ENCODE data around the gene TMEM203. TPM values are rescaled to one million over a fixed set of nuclear protein-coding genes. Genes with fewer than 3 reads are reported as not detected.

The TMEM203 gene
- total RNA-seq, 2 donors from 2014 or later: 35.3 to 47.8 TPM

DNA sequence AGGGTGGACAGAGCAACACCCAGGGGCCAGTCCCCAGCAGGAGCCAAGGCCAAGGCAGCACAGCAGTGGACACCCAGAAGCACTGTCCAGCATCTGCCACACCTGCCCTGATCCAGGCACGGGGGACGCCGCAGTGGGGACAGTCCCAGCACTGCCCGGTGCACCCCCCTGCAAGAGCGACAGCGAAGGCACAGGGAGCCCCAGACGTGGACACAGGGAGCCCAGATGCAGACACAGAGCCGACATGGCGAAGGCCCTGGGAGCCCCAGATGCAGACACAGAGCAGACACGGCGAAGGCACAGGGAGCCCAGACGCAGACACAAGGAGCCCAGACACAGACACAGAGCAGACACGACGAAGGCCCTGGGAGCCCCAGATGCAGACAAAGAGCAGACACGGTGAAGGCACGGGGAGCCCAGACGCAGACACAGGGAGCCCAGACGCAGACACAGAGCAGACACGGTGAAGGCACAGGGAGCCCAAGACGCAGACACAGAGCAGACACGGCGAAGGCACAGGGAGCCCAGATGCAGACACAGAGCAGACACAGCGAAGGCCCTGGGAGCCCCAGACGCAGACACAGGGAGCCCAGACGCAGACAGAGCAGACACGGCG lies 21.4 kb downstream of the TMEM203 start:
- DNase-seq (ENCODE audit: low spot score): no peak
- H3K36me3 ChIP-seq: peaks cover 19 to 39% of the 10 kb centered on the region in 2 donors
- 92% methylated on average over 27 of the region's 27 CpGs for WGBS

DNA sequence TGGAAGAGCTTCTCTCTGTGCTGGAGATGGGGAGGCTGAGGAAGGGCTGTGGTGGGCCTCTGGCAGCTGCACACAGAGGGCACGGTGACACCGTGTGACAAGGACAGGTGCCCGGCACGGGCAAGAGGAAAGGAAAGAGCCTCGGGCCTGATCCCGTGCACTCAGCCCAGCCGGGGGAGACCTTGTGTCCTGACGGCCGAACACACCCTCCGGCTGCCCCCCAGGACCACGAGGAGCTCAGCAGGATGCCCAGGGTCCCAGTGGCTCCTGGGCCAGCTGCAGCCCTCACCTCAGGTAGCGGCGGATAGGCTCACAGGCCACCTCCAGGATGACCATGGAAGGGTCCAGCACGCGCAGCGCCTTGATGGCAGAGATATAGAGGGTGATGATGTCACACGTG lies 22.6 kb downstream of the TMEM203 start:
- intact Hi-C loops (cut with DNase I): no loop called here
- TF ChIP-seq POLR2A (IDR thresholded peaks at IDR 0.05) (no peak), POLR2AphosphoS5 (IDR thresholded peaks at IDR 0.05) (no peak)
- TF ChIP-seq, protein P1, sequence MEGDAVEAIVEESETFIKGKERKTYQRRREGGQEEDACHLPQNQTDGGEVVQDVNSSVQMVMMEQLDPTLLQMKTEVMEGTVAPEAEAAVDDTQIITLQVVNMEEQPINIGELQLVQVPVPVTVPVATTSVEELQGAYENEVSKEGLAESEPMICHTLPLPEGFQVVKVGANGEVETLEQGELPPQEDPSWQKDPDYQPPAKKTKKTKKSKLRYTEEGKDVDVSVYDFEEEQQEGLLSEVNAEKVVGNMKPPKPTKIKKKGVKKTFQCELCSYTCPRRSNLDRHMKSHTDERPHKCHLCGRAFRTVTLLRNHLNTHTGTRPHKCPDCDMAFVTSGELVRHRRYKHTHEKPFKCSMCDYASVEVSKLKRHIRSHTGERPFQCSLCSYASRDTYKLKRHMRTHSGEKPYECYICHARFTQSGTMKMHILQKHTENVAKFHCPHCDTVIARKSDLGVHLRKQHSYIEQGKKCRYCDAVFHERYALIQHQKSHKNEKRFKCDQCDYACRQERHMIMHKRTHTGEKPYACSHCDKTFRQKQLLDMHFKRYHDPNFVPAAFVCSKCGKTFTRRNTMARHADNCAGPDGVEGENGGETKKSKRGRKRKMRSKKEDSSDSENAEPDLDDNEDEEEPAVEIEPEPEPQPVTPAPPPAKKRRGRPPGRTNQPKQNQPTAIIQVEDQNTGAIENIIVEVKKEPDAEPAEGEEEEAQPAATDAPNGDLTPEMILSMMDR (IDR thresholded peaks at IDR 0.05): no peak
- Histone ChIP-seq H3K27me3 (replicated peaks; ENCODE audit: insufficient read depth) (no peaks in the 10 kb centered on the region), H3K4me3 (no peak overlapping the region), H3K9me3 (no peaks in the 10 kb centered on the region), H3K27ac (no peak overlapping the region), H3K4me1 (replicated peaks) (peaks cover 16% of the 10 kb centered on the region), H3K36me3 (peaks cover 19 to 39% of the 10 kb centered on the region in 2 donors)
- 95% methylated on average over 13 of the region's 17 CpGs for WGBS
- no peak for DNase-seq (ENCODE audit: low spot score)

More for the DNA sequence above, 21.4 kb downstream of the TMEM203 start:
- Histone ChIP-seq H3K4me1 (replicated peaks) (peaks cover 16% of the 10 kb centered on the region), H3K4me3 (no peak overlapping the region), H3K27me3 (replicated peaks; ENCODE audit: insufficient read depth) (no peaks in the 10 kb centered on the region), H3K9me3 (no peaks in the 10 kb centered on the region), H3K27ac (no peak overlapping the region)
- TF ChIP-seq, protein P1 (IDR thresholded peaks at IDR 0.05): no peak
- TF ChIP-seq POLR2A (IDR thresholded peaks at IDR 0.05): no peak
- TF ChIP-seq POLR2AphosphoS5 (IDR thresholded peaks at IDR 0.05): no peak
- intact Hi-C loops (cut with DNase I): no loop called here

DNA sequence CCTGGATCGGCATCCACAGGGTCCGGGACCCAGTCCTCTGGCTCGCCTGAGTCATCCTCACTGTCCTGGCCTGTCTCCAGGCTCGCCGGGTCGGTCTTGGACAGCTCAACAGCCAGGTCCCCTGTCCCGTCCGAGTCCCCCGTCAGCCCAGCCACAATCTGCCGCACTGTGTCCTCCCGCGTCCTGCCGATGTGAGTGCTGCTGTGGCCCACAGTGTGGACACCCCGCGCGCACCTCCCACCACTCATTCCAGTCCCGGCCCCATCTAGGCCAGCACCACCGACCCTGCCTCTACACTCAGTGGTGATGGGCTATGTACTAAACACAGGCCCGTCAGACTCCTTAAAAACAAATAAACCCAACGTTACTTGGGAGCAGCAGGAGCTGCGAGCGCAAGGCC lies 23.8 kb downstream of the TMEM203 start:
- Histone ChIP-seq H3K4me3 (no peak overlapping the region), H3K9me3 (no peaks in the 10 kb centered on the region), H3K36me3 (peaks cover 19 to 39% of the 10 kb centered on the region in 2 donors), H3K4me1 (replicated peaks) (peaks cover 6% of the 10 kb centered on the region), H3K27me3 (replicated peaks; ENCODE audit: insufficient read depth) (no peaks in the 10 kb centered on the region), H3K27ac (no peak overlapping the region)
- intact Hi-C loops (cut with DNase I): no loop called here
- no peak for DNase-seq (ENCODE audit: low spot score)
- TF ChIP-seq POLR2AphosphoS5 (IDR thresholded peaks at IDR 0.05): no peak
- TF ChIP-seq, protein P1 (IDR thresholded peaks at IDR 0.05): no peak
- no peak for TF ChIP-seq POLR2A (IDR thresholded peaks at IDR 0.05)
- WGBS: 94% methylated on average over 22 of the region's 22 CpGs

DNA sequence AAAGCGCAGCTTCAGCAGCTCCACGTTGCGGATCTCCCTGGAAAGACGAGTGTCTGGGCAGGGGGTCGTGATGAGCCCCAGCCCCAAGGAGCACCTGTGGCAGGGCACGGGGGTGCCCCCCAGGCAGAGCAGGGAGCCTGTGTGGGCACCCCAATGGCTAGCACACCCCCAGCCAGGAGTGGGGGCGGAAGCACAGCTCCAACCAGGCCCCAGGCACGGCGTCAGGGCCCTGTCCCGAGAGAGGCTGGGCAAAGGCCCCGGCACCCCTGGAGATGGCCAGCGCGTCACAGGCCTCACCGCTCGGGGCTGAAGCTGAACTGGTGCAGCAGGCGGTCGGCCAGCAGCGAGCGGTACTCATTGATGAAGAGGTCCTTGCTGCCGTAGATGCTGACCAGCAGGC lies 25.0 kb downstream of the TMEM203 start:
- TF ChIP-seq, protein P1 (IDR thresholded peaks at IDR 0.05): no peak
- 91% methylated on average over 20 of the region's 20 CpGs for WGBS

DNA sequence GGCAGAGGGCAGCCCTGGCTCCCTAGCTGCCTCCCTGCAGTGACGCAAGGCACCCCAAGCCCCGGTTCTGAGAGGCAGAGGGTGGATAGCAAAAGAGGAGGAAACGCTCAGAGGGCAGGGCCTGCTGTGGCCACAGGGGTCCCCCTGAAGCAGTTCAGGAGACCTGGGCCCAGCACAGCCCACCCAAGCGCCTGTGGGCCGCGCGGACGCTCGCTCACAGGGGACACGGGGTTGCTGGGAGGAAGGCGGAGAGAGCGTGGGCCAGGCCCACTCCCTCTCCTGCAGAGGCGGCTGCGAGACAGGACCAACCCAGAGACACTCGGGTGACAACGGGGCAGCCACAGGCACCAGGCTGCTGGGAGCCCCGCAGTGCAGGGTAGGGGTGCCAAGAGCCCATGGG lies 25.7 kb downstream of the TMEM203 start:
- Histone ChIP-seq H3K9me3 (no peaks in the 10 kb centered on the region), H3K27me3 (replicated peaks; ENCODE audit: insufficient read depth) (no peaks in the 10 kb centered on the region), H3K27ac (no peak overlapping the region), H3K4me3 (no peak overlapping the region), H3K36me3 (peaks cover 19 to 39% of the 10 kb centered on the region in 2 donors), H3K4me1 (replicated peaks) (no peaks in the 10 kb centered on the region)
- intact Hi-C loops (cut with DNase I): no loop called here
- DNase-seq (ENCODE audit: low spot score): no peak
- WGBS: 93% methylated on average over 17 of the region's 17 CpGs
- TF ChIP-seq, protein P1 (IDR thresholded peaks at IDR 0.05): no peak
- TF ChIP-seq POLR2A (IDR thresholded peaks at IDR 0.05): no peak
- no peak for TF ChIP-seq POLR2AphosphoS5 (IDR thresholded peaks at IDR 0.05)

More for the DNA sequence above, 25.0 kb downstream of the TMEM203 start:
- intact Hi-C loops (cut with DNase I): no loop called here
- Histone ChIP-seq H3K9me3 (no peaks in the 10 kb centered on the region), H3K27me3 (replicated peaks; ENCODE audit: insufficient read depth) (no peaks in the 10 kb centered on the region), H3K4me3 (no peak overlapping the region), H3K27ac (no peak overlapping the region), H3K36me3 (peaks cover 19 to 39% of the 10 kb centered on the region in 2 donors), H3K4me1 (replicated peaks) (no peaks in the 10 kb centered on the region)
- DNase-seq (ENCODE audit: low spot score): no peak
